Right cardiac atrium (tissue), 5 donors: ENCODE results near the gene KCNH6. TPM values are rescaled to one million over a fixed set of nuclear protein-coding genes. Genes with fewer than 3 reads are reported as not detected.

Source experiments
- ATAC-seq, 2 donors: fragments of 200-7000 bp; cut with Tn5 transposase; one replicate each; pipeline versions ENCODE4 v1.8.0 to v1.9.1; 2020; ENCODE audit warnings: moderate library complexity in 2 of 2, mild to moderate bottlenecking in 1 of 2
- DNase-seq, 3 donors: peaks; one replicate each; pipeline ENCODE4 v3.0.0-alpha.2; 2020
- H3K27ac ChIP-seq: one replicate; pipeline ENCODE4 v1.5.1; 2013; ENCODE audit warnings: mild to moderate bottlenecking, low read length, control low read depth, moderate library complexity
- H3K27me3 ChIP-seq: one replicate; pipeline ENCODE4 v1.6.1; 2013; ENCODE audit not compliant: control insufficient read depth, insufficient read depth
- H3K4me1 ChIP-seq: one replicate; pipeline ENCODE4 v1.6.1; 2013; ENCODE audit warnings: low read length; ENCODE audit not compliant: control insufficient read depth, insufficient read depth
- H3K4me3 ChIP-seq: one replicate; pipeline ENCODE4 v1.5.1; 2013; ENCODE audit warnings: low read length, control low read depth
- H3K9me3 ChIP-seq: one replicate; pipeline ENCODE4 v1.6.1; 2013; ENCODE audit warnings: low read length; ENCODE audit not compliant: control insufficient read depth
- WGBS: extraction: QIAGEN DNeasy Blood & Tissue Kit; methylation state at CpG from one replicate; pipeline ENCODE4 v1.1.7; 2013; 5-methylcytosine and 5-hydroxymethylcytosine counted together
- intact Hi-C, 4 donors: fragments of 100-400 bp; cut with DNase I; formaldehyde crosslinking; loops; one replicate each; pipeline versions ENCODE4 v1.11.0 to v1.14.0; 2022 to 2023
- polyA plus RNA-seq: library from polyadenylated mRNA; stranded (reverse); fragments of 200-250 nt; gene quantifications from one replicate; pipeline ENCODE4 v1.2.3, GENCODE V29; 2013
- total RNA-seq, 4 donors: library from RNA; stranded (reverse); fragmentation: NEBNext Ultra II Directional; extraction: Animal tissue kit (Norgen Biotek cat#: 25700); gene quantifications; one replicate each; pipeline ENCODE4 v1.2.1, GENCODE V29; 2021
- donor health status: healthy with polysubstance abuse.
- donor health status: DM: no; HTN: yes; CAD: no.
- donor health status: DM: no; HTN: no; CAD: no.
- donor health status: DM: no; HTN: yes; CAD: no; lungs with severe emphysema.
- donor health status: DM: yes; HTN: yes; CAD: no.

KCNH6 gene
- total and polyA plus RNA-seq, 5 donors, result not detected

- 91% methylated on average over 36 of the region's 36 CpGs for WGBS
- no peak overlapping the region for H3K27ac ChIP-seq
- H3K27me3 ChIP-seq, result no peaks in the 10 kb centered on the region
- intact Hi-C loops, result no loop called here
- H3K4me1 ChIP-seq, result no peaks in the 10 kb centered on the region
- no peaks in the 10 kb centered on the region for H3K9me3 ChIP-seq
- ATAC-seq, result no peak
- peak in 1 of 3 donors; percentile 28 for DNase-seq
- H3K4me3 ChIP-seq, result no peak overlapping the region
Observed at GRCh38 chr17:63496663-63497400, 26.3 kb upstream of the KCNH6 start.

DNA sequence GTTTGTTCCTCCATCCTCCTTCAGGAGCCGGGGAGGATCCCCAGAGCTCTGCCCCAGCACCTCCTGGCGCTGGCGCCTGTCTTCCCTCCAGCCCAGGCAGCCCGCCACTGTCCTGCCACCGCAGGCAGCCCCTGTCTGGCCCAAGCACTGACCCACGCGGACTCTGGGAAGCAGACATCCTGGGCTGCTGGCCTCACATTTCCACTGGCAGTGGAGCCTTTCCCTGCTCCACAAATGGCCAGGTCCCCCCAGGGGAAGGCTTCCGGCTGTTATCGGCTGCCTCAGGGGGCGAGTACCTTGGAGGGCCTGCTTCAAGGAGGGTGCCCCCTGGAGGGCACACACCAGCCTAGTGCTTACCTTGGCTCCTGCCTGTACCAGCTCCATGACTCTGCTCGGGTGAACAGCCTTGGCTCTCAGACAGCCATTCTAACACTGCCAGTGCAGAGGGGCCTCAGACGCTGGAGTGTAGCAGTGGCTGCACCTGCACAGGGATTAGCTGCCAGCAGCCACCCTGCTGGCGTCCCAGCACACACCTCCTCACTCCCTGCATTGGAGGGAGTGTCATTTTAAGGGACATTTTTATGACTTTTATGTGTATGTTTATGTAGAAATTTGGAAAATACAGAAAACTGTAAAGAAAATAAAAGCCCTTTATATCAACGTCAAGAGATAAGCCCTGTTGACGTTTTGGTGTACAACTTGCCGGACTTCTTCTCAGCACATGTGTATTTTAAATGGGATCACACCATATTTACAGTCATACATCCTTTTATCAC, 25.3 kb upstream of the KCNH6 start:
- H3K4me3 ChIP-seq, result no peak overlapping the region
- 66% methylated on average over 16 of the region's 16 CpGs for WGBS
- DNase-seq (peak in 1 of 3 donors; percentile 36), ATAC-seq (no peak)
- no peak overlapping the region for H3K27ac ChIP-seq
- intact Hi-C loops, result no loop called here
- H3K4me1 ChIP-seq, result no peaks in the 10 kb centered on the region
- no peaks in the 10 kb centered on the region for H3K27me3 ChIP-seq
- no peaks in the 10 kb centered on the region for H3K9me3 ChIP-seq

- Histone ChIP-seq H3K4me1 (no peaks in the 10 kb centered on the region), H3K27me3 (no peaks in the 10 kb centered on the region), H3K4me3 (no peak overlapping the region), H3K9me3 (no peaks in the 10 kb centered on the region), H3K27ac (no peak overlapping the region)
- ATAC-seq (no peak), DNase-seq (peak in 1 of 3 donors; percentile 9)
- 72% methylated on average over 9 of the region's 9 CpGs for WGBS
- intact Hi-C loops, result no loop called here
Observed at GRCh38 chr17:63498626-63499195, 24.4 kb upstream of the KCNH6 start.

GRCh38 chr17:63500543-63501390, 22.4 kb upstream of the KCNH6 start:
- intact Hi-C loops, result no loop called here
- Histone ChIP-seq H3K27ac (no peak overlapping the region), H3K4me1 (no peaks in the 10 kb centered on the region), H3K27me3 (no peaks in the 10 kb centered on the region), H3K4me3 (no peak overlapping the region), H3K9me3 (no peaks in the 10 kb centered on the region)
- DNase-seq (peak in 1 of 3 donors; percentile 7), ATAC-seq (no peak)
- 47% methylated on average over 14 of the region's 14 CpGs for WGBS

GRCh38 chr17:63503341-63503705, 19.8 kb upstream of the KCNH6 start:
- H3K27ac ChIP-seq, result no peak overlapping the region
- intact Hi-C loops, result no loop called here
- no peak for DNase-seq
- H3K4me1 ChIP-seq, result no peaks in the 10 kb centered on the region
- no peaks in the 10 kb centered on the region for H3K27me3 ChIP-seq
- no peak for ATAC-seq
- no peaks in the 10 kb centered on the region for H3K9me3 ChIP-seq
- WGBS, result 83% methylated on average over 8 of the region's 8 CpGs
- H3K4me3 ChIP-seq, result no peak overlapping the region

GRCh38 chr17:63504261-63504660, 18.9 kb upstream of the KCNH6 start:
- Histone ChIP-seq H3K27me3 (no peaks in the 10 kb centered on the region), H3K27ac (no peak overlapping the region), H3K4me3 (no peak overlapping the region), H3K4me1 (no peaks in the 10 kb centered on the region), H3K9me3 (no peaks in the 10 kb centered on the region)
- ATAC-seq (no peak), DNase-seq (no peak)
- intact Hi-C loops, result no loop called here

DNA sequence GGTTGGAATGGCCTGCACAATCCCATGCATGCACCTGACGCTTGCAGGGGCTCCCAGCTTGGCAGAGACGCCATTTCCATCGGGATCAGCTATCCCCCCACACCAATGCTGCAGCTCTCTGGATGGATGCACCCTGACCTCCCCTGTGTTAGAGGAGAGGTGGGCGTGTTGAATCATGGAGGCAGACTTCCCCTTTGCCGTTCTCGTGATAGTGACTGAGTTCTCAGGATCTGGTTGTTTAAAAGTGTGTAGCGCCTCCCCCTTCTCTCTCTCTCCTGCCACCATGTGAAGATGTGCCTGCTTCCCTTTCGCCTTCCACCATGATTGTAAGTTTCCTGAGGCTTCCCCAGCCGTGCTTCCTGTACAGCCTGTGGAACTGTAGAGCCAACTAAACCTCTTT, 17.8 kb upstream of the KCNH6 start:
- DNase-seq (no peak), ATAC-seq (no peak)
- intact Hi-C loops, result no loop called here
- no peak overlapping the region for H3K27ac ChIP-seq
- H3K4me1 ChIP-seq, result no peaks in the 10 kb centered on the region
- WGBS, result 85% methylated on average over 9 of the region's 9 CpGs
- no peaks in the 10 kb centered on the region for H3K9me3 ChIP-seq
- H3K27me3 ChIP-seq, result no peaks in the 10 kb centered on the region
- H3K4me3 ChIP-seq, result no peak overlapping the region

DNA sequence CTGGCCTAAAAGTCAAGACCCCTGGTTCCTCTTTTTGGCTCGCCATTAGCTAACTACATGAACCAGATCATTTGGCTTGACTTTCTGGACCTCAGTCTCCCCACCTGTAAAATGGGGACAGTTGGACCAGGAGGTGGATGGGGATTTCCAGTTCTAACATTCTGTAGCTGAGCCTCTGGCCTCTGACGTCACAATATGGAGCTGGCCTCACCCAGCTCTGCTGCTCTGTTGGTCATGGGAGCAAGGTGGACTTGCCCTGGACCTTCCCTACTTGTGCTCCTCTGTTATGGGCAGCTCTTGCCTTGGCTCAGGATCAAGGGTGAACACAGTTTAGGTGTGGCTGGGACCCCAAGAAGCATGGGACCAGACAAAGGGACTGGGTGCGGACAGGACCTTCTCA, 16.5 kb upstream of the KCNH6 start:
- DNase-seq, result no peak
- no peaks in the 10 kb centered on the region for H3K27me3 ChIP-seq
- no peak overlapping the region for H3K27ac ChIP-seq
- 90% methylated on average over 3 of the region's 3 CpGs for WGBS
- ATAC-seq, result no peak
- H3K9me3 ChIP-seq, result no peaks in the 10 kb centered on the region
- no peak overlapping the region for H3K4me3 ChIP-seq
- intact Hi-C loops, result no loop called here
- no peaks in the 10 kb centered on the region for H3K4me1 ChIP-seq

DNA sequence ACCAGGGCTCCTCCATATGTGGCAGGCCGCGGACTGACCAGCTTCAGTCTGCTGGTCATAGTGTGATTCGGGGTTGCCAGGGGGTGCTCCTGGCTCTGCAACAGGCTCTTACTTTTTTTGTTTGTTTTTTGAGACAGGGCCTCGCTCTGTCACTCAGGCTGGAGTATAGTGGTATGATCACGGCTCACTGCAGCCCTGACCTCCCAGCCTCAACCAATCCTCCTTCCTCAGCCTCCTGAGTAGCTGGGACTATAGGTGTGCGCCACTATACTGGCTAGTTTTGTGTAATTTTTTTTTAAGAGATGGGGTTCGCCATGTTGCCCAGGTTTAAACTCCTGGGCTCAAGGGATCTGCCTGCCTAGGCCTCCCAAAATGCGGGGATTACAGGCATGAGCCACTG, 11.8 kb upstream of the KCNH6 start:
- Histone ChIP-seq H3K27ac (no peak overlapping the region), H3K27me3 (no peaks in the 10 kb centered on the region), H3K4me1 (no peaks in the 10 kb centered on the region), H3K4me3 (no peak overlapping the region), H3K9me3 (no peaks in the 10 kb centered on the region)
- intact Hi-C loops, result no loop called here
- DNase-seq (no peak), ATAC-seq (no peak)
- 90% methylated on average over 8 of the region's 8 CpGs for WGBS

DNA sequence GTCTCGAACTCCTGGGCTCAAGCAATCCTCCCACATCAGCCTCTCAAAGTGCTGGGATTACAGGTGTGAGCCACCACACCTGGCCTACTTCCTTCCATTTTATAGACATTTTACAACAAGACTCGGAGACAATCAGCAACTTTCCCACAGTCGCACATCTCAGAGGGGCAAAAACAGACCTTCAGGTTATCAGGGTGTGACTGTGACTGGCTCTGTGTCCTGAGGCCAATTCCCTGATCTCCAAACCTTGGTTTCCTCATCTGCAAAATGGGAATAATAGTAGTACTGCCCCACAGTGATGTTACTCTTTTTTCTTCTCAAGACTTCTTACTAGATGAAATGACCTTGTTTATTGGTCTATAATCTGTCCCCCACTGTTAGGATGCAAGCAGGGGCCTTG, 10.8 kb upstream of the KCNH6 start:
- Histone ChIP-seq H3K4me3 (no peak overlapping the region), H3K27ac (no peak overlapping the region), H3K9me3 (no peaks in the 10 kb centered on the region), H3K4me1 (no peaks in the 10 kb centered on the region), H3K27me3 (no peaks in the 10 kb centered on the region)
- 89% methylated on average over 3 of the region's 3 CpGs for WGBS
- intact Hi-C loops, result no loop called here
- ATAC-seq (no peak), DNase-seq (no peak)
